Measurements from ENCODE around the gene NEO1.

DNA sequence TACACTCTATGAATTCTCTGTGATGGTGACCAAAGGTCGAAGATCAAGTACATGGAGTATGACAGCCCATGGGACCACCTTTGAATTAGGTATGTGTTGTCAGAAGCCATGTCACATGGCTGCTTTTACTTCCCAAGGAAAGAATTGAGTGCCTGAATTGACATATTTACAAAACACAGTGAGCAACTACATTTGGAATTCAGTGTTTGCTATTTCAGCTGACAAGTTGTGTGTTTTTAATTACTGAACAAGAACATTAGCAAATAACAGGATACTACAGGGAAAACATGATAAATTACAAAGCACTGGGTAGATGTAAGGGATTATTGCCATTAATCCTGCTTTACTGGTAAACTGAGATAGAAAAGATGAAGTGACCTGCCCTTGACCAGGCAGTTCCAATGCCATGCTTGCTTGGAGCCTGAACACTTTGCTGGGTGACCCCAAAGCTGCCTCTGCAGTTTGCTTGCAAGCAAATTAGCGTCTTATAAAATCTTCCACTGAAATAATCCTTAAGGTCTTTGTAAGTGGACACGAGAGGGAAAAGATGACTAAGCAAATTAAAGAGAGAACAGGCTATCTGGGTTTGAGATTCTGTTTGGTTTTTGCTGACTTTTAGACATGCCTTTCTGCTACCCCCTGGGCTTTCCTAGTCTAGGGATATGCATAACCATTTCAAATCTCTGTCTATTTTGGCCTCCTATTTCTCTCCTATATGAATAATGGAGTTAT, 218.3 kb downstream of the NEO1 start:
- TF ChIP-seq EZH2 (IDR thresholded peaks at IDR 0.05; ENCODE audit: borderline replicate concordance, low read depth, low read length, severe bottlenecking) = no peak
- TF ChIP-seq, protein P1, sequence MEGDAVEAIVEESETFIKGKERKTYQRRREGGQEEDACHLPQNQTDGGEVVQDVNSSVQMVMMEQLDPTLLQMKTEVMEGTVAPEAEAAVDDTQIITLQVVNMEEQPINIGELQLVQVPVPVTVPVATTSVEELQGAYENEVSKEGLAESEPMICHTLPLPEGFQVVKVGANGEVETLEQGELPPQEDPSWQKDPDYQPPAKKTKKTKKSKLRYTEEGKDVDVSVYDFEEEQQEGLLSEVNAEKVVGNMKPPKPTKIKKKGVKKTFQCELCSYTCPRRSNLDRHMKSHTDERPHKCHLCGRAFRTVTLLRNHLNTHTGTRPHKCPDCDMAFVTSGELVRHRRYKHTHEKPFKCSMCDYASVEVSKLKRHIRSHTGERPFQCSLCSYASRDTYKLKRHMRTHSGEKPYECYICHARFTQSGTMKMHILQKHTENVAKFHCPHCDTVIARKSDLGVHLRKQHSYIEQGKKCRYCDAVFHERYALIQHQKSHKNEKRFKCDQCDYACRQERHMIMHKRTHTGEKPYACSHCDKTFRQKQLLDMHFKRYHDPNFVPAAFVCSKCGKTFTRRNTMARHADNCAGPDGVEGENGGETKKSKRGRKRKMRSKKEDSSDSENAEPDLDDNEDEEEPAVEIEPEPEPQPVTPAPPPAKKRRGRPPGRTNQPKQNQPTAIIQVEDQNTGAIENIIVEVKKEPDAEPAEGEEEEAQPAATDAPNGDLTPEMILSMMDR (IDR thresholded peaks at IDR 0.05; ENCODE audit: borderline replicate concordance, extremely low read depth, low read length, poor library complexity, severe bottlenecking) = no peak
